Thoracic aorta endothelial cell (primary cell): ENCODE measurements around the gene FHL3. TPM values are rescaled to one million over a fixed set of nuclear protein-coding genes. Genes with fewer than 3 reads are reported as not detected.

Source experiments
- small RNA-seq: library from RNA; depleted of rRNA; stranded (forward); fragments of <200 nt; gene quantifications from one replicate; pipeline ENCODE3, GENCODE V24; 2012
- total RNA-seq: library from RNA; depleted of rRNA; stranded (reverse); fragments of >200 nt; gene quantifications from 2 replicates; pipeline ENCODE4 v1.2.3, GENCODE V29; 2012

FHL3 gene, protein sequence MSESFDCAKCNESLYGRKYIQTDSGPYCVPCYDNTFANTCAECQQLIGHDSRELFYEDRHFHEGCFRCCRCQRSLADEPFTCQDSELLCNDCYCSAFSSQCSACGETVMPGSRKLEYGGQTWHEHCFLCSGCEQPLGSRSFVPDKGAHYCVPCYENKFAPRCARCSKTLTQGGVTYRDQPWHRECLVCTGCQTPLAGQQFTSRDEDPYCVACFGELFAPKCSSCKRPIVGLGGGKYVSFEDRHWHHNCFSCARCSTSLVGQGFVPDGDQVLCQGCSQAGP
- total RNA-seq = 27.7 and 30.7 TPM in 2 replicates

DNA sequence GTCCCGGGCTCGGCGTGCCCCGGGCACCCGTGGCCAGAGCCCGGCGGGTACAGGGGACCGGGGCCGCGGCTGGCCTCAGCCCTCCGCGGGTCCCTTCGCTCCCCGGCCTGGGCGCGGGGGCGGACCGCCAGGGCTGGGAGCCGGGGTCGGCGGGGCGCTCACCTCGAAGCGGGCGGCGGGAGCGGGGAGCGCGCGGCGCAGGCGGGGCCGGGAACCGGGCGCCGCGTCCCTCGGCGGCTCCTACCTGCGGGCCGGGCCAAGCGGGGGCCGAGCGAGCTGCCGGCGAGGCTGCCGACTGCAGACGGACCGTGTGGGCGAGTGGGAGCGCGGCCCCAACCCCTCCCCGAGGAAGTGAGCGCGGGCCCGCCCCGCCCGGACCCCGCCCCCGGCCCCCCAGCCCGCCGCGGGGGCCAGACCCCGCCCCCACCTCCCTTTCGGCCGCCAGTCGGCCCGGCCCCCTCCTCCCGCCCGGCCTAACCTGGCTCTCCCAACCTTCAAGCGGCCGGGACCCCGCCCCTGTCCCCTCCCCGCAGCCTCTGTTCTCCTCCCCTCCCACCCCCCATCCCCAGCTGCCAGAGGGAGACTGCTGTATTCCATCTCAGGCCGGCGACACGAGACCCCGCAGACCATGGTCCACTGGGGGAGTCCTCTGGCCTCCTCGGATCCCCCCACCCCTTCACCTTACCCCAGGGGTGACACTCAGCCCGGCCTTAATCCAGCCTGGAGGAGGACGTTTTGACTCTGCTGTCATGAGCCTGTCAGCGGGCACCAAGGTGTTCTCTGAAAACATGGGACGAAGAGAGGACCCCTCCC, at the start of gene FHL3:
Gene FHL3 (minus strand): TSS at position 320 of the 813 bp plus-strand sequence. CDS start 6,102 bp downstream, outside the sequence.

DNA sequence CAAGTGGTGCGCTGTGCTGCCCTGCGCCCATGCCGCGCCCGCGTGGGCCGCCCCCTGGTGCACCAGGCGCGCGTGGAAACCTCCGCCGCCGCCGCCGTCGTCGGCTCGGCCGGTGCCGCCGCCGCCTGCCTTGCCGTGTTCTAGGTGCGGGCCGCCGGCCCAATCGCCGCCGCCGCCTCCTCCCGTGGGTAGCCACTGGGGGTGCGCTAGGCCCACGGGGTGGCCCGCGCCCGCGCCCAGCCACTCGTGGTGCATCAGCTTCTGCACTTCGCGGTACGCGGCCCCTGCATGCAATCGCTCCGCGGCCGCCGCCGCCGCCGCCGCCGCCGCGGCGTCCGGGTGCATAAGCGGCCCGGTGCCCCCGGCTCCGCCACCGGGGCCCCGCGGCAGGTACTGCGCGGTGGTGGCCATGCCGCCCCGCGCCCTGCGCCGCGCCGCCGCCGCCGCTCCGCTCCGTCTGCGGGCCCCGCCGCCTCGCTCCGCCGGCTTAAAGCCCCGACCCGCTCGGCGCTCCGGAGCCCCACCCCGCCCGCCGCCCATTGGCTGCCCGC, 41.1 kb upstream of the FHL3 start, which contains the start of gene POU3F1:
Gene POU3F1 (minus strand): TSS at position 461 of the 551 bp plus-strand sequence. CDS start 50 bp downstream, at position 411.

DNA sequence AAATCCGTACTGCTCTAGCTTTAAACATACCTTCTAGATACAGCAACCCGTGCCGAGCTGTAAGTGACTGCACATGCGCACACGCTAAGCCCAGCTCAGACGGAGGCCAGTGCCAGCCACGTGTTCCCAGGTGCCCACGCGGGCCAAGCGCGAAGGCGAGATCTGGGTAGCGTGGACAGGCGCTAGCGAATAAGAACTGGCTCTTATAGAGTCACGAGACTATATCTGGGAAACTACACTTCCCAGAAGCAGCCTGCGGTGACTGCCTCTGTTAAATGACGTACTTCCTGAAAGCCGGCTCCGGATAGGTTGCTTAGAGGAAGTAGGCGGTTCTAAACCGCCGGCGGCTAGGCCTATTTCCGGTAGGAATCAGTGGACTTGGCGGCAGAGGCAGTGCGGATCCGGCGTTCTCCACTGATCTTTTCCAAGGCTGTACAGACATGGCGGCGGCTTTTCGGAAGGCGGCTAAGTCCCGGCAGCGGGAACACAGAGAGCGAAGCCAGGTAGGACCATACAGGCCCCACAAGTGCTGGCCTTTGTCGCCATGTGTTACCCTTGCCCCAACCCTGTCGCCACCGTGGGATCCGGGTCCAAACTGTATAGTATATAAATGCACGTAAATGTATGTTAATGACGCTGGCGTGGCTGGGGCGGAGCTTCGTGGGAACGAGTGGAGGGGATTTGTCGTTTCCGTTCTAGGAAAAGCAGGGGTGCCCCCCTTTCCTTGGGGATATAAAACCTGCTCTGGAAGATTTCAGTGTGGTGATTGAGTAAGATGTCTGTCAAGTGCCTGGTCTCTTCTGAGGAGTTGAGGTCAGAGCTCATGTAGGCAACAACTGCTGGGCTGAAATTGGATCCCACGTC, 7.3 kb upstream of the FHL3 start, which contains the start of gene UTP11:
Gene UTP11 (plus strand): TSS at position 372 of the 864 bp plus-strand sequence. CDS start 69 bp downstream, at position 441.

Small RNAs within 50 kb of the gene (small RNA-seq; reads per million reads assigned to genes)
- gene RF00017 (not detected), gene RNU6-510P (not detected)

Other genes with a start within 250 kb of the FHL3 start
- gene EPHA10, start 240.4 kb downstream of the FHL3 start, total RNA-seq = not detected in 2 replicates
- 0.43 and 0.93 TPM in 2 replicates for gene MANEAL, start 211.7 kb downstream of the FHL3 start, total RNA-seq
- gene C1orf122, start 197.7 kb downstream of the FHL3 start, total RNA-seq = 12.9 and 14.0 TPM in 2 replicates
- 17.8 and 20.2 TPM in 2 replicates for gene YRDC, start 197.3 kb downstream of the FHL3 start, total RNA-seq
- gene MTF1, start 145.9 kb downstream of the FHL3 start, total RNA-seq = 4.5 and 4.7 TPM in 2 replicates
- 20.3 and 22.3 TPM in 2 replicates for gene INPP5B, start 58.5 kb downstream of the FHL3 start, total RNA-seq
- gene SF3A3, start 15.5 kb downstream of the FHL3 start, total RNA-seq = 142 and 178 TPM in 2 replicates
- 76.6 and 88.4 TPM in 2 replicates for gene UTP11, start 7.2 kb upstream of the FHL3 start, total RNA-seq
- gene POU3F1, start 41.3 kb upstream of the FHL3 start, total RNA-seq = not detected in 2 replicates